GM19043 (cell line): ENCODE results near the gene BPIFA2.
"Not testable (repeated sequence)": the region's sequence is repeated elsewhere in the genome, so short reads cannot be mapped to it uniquely, and the experiment has no call there.

ENCODE experiments used
- ATAC-seq: cut with Tn5 transposase; IDR thresholded peaks from one replicate; pipeline ENCODE4 v1.9.1; 2021; ENCODE audit warnings: low read depth; ENCODE audit not compliant: unreplicated experiment

BPIFA2 gene

GRCh38 chr20:33159713-33160112 lies 8.2 kb upstream of the BPIFA2 start:
- no peak for ATAC-seq

DNA sequence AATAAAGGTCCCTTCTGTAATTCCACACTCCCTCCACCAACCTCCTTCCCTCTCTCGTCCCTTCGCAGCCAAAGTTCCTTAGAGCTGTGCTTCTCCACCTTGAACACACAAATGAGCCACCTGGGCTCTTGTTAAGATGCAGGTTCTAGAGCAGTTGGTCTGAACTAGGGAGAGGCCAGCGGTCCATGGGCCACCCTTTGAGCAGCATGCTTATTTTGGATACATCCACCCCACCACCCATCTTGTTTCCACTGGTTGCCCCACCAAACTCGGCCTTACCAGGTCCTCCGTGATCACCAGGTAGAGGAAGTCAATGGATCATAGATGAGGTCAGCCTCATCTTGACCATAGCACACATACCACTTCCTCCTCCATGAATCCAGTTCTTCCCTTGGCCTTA lies 7.3 kb upstream of the BPIFA2 start:
- ATAC-seq: no peak

- ATAC-seq: no peak
Measured at GRCh38 chr20:33162313-33162712, 5.6 kb upstream of the BPIFA2 start.

DNA sequence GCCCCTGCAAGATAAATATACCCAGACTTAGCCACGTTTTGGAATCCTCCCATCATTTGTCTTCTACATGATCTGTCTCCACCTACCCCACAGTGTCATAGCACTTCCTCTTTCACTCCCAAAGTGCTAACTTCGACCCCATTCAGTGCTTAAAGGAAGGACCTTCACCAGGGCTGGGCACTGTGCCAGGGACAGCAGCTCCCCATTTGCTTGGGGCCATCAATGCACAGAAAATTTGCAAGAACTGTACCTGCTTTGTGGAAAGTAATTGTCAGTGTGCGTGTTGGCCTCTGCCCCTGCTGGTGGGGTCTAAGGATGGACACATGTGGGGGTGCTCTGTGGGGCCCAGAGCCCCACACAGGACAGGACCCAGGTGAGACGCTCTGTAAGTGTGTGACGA lies 5.2 kb upstream of the BPIFA2 start:
- no peak for ATAC-seq

DNA sequence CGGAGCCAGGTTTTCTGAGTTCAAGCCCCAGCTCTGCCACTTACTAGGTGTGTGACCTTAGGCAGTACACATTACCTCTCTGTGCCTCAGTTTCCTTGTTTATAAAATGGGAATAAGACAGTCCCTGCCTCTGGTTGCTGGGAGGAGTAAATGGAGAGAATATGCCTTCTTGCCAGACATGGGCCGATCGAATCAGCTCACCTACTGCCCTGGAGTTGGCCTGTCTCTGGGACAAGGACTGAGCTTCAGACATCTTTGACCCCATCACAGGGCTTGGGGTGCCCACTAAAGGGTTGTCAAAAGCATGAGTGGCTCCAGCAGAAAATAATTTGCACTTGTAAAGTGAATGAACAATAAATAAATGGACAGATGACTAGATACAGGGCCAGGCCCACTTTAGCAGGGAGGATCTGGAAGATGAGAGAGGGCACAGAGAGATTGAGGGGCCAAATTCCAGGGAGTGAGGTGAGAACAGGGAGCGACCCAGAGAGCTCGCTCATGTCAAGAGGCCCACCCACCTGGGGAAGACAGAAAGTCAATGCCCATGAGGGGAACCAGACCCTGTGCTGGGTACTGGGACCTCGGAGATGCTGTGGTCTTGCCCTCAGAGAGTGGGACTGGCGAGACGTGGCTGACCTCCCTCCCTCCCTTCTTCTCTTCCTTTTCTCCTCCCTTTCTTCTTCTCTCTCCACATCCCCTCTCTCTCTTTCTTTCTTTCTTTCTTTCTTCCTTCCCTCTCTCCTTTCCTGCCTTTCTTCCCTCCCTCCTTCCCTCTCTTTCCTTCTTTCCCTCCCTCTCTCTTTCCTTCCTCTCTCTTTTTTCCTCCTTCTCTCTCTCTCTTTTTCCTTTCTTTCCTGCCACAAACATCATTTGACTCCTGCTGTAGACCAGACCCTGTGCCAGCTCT lies 3.9 kb upstream of the BPIFA2 start:
- ATAC-seq: no peak

DNA sequence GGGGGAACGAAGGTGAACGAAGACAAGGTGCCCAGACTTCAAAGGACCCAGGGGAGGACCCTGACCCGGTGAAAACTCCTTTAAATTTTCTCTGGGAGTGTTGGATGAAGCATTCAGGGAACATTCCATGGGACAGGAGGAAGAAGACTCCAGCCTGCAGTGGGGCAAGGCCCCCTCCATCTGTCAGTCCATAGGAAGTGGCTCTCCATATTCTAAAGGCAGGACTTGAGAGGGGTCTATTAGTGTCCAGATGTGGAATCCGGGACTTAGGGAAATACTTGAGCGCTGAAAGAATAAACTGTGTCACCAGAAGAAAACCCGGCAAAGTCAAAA lies 3.2 kb upstream of the BPIFA2 start:
- ATAC-seq: no peak

- no peak for ATAC-seq
Measured at GRCh38 chr20:33165416-33166055, 2.4 kb upstream of the BPIFA2 start.

GRCh38 chr20:33166533-33167113 lies 1.3 kb upstream of the BPIFA2 start:
- ATAC-seq: no peak

DNA sequence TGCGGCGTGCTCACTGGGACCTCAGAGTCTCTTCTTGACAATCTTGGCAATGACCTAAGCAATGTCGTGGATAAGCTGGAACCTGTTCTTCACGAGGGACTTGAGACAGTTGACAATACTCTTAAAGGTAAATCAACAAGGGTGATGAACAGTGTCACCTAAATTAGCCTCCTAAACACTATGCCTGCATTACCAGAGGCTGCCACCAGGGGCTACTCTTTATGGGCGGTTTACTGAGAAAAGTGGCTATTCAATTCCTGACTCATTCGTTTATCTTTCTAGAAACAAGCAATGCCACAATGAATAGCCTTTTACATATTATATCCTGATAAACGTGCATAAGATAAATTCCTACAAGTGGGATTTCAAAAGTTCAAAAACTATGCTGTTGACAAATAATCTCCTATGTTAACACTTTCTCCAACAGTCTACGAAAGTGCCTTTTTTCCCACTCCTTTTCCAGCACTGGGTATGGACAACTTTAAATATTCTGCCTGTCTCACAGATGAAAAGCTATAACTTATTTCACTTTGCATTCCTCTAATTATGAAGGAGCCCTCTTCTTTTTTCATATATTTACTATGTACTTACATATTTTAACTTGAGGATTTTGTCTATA lies 1.3 kb downstream of the BPIFA2 start:
- no peak for ATAC-seq

GRCh38 chr20:33172781-33173180 lies 4.8 kb downstream of the BPIFA2 start:
- ATAC-seq: no peak

DNA sequence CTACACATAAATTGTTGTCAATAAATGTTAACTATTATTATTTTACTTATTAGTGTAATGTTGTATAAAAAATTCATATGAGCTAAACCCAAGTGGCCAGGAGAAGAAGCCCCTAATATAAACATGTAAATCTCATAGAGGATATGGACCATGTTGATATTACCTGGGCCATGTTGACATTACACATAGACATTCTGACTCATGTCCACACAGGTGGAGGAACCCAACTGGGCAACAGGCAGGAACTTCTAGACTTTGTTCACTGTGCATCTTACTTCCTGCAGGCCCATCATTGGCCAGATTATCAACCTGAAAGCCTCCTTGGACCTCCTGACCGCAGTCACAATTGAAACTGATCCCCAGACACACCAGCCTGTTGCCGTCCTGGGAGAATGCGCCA lies 7.2 kb downstream of the BPIFA2 start:
- no peak for ATAC-seq

DNA sequence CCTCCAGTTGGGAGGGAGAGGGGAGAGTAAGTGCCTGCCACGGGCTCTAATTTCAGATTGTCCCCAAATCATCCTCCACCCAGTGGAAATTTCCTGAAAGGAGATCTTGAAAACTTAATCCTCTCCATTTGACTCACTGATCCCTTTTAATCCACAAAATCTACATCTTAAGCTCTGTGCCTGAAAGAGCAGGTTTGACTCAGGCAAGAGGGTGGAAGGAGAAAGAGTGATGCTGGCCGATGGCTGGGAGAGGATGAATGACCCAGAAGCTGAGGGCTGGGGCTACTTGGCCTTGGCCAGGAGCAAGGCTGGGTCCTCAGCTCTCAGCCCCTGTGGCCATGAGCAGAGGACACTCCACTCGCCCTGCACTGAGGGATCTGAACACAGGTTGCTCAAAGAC lies 8.1 kb downstream of the BPIFA2 start:
- ATAC-seq: no peak

- ATAC-seq: no peak
Measured at GRCh38 chr20:33177866-33178265, 9.9 kb downstream of the BPIFA2 start.

GRCh38 chr20:33178726-33179125 lies 10.8 kb downstream of the BPIFA2 start:
- no peak for ATAC-seq

DNA sequence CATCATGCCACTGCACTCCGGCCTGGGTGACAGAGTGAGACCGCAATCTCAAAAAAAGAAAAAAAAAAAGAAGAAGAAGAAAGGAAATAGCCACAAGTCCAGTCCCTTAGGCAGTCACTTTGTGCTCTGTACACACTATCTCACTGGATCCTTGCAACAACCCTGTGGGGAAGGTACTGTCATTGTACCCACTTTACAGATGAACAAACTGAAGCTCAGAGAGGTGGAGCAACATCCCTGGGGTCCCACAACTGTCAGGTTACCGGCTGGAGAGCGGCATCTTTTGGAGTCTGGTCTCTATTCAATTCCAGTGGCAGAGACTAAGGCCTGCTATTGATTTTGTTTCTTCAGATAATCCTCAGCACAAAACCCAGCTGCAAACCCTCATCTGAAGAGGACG lies 12.2 kb downstream of the BPIFA2 start:
- ATAC-seq: no peak

DNA sequence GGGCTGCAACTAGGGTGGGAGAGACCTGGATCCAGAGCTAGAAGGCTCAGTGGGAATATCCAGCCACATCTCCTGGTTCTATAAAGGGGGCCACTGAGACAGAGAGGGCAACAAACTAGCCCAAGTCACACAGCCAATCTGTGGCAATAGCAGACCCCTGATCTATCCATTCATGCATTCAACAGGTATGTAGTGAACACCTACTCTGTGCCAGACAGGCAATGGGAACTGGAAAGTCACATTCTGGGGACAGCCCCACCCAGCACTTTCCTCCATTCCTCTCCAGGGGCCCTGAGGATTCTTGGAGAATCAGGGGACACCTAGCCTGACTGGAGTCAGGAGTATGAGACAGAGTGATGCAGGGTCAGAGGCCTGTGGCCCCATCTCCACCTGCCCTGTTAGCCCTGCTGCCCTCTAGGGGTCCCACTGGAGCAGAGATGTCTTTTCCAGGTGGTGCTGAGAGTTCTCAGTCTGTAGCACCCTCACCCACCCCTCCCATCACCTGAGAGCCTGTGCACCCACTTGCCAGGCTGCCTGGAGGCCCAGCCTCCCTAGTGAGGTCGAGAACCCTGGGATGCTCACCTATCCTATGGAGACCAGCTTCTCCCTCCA lies 13.6 kb downstream of the BPIFA2 start:
- no peak for ATAC-seq

DNA sequence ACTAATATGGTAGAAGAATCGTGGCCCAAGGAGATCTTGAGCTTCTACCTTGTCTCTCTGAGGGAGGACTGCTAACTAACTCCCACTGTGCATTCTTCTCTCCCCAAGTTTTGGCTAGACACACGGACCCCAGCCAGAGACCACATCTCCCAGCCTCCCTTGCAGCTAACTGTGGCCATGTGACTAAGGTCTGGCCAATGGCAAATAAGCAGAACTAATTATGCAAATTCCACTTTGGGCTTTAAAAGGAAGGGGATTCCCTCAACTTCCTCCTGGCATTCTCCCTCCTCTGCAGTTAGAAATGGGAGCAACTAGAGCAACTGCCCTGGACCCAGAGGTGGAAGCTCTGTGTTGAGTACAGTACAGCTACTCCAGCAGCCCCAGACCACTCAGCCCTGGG lies 15.4 kb downstream of the BPIFA2 start:
- ATAC-seq: no peak

- ATAC-seq: not testable (repeated sequence)
Measured at GRCh38 chr20:33185031-33185590, 17.2 kb downstream of the BPIFA2 start.

DNA sequence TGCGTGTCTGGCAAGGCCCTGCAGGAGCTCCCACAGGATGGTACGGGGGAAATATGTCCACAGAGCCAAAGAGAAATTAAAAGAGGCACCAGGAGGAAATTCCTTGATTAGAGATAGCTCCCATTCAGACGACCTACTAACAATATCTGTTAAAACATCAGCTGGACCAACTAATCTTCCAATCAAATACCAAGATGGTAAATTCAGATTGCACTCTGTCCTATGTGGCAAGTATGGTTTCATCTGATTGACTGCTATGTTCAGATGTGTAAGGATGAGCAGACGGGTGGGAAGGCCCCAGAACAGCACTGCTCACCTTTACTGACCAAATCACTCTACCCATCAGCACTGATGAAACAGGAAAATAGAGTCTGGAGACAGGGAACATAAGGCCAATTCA lies 19.5 kb downstream of the BPIFA2 start:
- ATAC-seq: no peak

- no peak for ATAC-seq
Measured at GRCh38 chr20:33188421-33188820, 20.5 kb downstream of the BPIFA2 start.

DNA sequence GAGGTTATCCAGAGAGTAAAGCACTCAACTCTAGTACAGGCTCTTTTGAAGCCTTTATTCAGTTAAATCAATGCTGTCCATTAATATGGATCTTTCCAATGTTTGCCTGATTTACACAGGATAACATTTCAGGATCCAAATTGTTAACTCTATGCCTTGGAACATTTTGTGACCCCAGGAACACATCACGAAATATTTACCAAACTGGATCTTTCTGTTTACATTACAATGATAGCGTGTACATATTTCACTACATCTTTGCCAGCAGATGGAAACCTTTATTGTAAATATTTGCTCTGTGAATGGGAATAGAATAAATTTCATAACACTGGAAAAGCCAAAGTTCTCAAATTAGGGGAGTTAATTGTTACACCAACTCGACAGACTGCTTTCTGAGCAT lies 23.5 kb downstream of the BPIFA2 start:
- no peak for ATAC-seq
